Measurements from ENCODE around the gene IDNK.
A peak's percentile ranks its signal among the peaks of the same experiment; 100 is the strongest.

Gene IDNK

GRCh38 chr9:83633676-83634075 lies 10.7 kb downstream of the IDNK start:
- DNase-seq (ENCODE audit: low read depth): no peak

DNA sequence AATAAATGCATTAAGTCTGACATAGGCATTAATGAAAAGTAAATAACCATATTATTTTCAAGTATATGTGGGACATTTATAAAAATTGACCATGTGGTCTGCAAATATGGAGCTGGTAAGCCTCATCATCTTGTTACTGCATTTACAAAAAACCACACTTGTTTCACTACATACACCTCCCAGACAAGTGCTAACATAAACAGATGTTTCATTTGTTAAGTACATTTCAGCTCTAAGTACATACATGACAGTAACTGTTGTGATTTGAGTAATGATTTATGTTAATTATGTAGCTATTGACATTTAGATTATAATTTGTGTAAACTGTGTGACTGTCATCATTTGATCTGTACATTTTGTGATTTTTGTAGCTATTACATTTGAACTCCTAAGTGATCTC lies 13.9 kb downstream of the IDNK start:
- no peak for DNase-seq (ENCODE audit: low read depth)

GRCh38 chr9:83637389-83637788 lies 14.4 kb downstream of the IDNK start:
- DNase-seq (ENCODE audit: low read depth): no peak

DNA sequence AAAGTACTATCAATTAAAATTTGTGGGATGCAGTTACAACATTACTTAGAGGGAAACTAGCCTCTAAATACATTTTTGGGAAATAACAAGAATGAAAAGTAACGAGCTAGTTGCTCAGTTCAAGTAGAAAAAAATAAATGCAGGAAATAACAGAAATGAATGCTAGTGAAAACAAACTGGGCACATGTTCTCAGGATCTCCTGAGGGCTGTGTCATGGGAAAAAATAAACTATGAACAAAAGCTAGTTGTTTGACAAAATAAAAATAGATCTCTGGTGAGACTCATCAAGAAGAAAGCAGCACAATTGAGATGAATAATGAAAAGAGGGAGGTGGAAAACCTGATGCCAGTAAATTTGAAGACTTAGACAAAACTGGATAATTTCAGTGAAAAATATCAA lies 16.3 kb downstream of the IDNK start:
- no peak for DNase-seq (ENCODE audit: low read depth)

DNA sequence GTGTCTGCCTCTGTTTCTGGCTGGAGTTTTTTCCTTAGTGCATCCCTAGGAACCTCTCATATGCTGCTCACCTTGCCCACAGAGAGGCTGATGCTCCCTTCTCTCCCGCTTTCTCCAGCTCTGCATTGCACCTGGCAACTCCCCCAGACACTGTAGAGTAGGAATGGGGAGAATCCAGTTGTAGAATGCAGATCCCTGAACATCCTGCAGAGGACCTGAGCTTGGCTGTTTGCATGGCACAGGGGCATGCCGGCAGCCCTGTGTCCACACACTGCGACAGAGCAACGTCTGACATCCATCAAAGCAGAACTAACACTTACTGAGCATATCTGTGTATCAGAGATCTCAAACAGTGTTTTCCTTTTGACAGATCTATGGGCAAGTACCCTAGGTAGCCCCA lies 19.9 kb downstream of the IDNK start:
- DNase-seq (ENCODE audit: low read depth): no peak

DNA sequence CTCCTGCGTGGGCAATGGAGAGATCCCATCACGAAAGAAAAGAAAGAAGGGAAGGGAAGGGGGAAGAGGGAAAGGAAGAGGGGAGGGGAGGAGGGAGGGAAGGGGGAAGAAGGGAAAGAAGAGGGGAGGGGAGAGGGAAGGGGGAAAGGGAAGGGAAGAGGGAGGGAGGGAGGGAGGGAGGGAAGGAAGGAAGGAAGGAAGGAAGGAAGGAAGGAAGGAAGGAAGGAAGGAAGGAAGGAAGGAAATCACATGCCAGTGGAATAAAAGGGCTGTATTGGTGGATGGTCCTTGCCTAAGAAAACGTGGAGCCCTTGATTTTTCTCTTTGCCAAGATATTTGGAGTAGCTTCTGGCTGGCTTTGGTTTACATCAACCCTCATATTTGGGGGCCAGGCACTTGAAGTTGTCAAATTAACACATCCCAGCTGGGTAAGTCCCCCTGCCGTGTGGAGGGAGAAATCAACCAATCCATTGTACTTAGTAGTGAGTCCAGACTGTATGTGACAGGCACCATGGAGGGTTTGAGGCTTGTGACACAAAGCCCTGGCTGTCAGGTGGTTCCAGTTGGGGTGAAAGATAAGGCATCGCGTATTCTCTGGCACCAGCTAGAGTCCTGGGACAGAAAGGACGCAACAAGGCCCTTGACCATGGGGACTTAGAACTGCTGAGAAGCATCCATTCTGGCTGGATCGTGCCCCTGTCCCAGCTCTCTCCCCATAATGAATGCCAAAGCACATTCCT lies 23.7 kb downstream of the IDNK start:
- no peak for DNase-seq (ENCODE audit: low read depth)

GRCh38 chr9:83649080-83649479 lies 26.1 kb downstream of the IDNK start:
- DNase-seq (ENCODE audit: low read depth): peak; percentile 59

DNA sequence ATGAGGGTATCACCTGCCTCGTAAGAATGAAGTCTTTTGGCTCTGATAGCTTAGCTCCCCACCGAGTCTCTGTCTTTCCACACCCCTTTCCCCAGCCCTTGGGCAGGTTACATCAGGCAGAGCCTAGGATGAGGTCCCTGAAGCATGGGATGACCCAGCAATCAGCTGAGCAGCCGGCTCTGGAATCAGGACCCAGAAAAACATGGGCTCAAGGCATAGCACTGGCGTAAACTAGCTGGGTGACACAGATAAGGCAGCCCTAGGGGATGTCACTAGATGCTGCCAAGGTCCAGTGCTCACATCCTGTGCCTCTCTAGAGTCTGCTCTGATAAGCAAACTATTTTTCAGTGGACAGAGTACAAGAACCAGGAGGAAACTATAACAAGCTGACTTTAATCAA lies 26.6 kb downstream of the IDNK start:
- no peak for DNase-seq (ENCODE audit: low read depth)

DNA sequence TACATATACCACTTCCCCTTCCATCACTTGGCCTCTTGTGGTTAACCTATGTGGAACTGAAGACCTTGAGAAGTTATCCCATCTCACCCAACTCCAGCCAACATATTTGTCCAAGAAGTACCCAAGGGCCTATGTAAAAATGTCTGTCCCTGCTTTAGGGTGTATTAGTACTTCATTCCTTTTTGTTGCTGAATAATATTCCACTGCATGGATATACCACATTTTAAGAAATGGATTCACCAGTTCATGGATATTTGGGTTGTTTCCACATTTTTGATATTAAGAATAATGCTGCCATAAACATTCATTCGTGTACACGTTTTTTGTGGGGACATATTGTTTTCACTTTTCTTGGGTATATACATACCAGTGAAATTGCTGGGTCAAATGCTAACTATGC lies 28.6 kb downstream of the IDNK start:
- DNase-seq (ENCODE audit: low read depth): no peak

DNA sequence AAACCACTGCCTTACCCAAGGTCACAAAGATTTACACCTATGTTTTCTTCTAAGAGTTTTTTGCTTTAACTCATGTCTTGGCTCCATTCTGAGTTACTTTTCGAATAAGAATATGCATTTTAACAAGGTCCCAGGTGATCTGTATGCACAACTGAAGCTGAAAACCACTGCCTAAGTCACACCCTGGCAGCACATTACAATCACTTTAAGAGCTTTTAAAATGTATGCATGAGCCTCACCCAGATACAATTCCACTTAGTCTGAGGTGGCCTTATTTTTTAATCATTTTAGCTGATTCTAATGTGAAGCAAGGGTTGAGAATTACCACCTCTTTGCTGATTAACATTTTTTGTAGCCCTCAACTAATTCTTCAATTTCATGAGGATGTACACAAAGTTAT lies 29.5 kb downstream of the IDNK start:
- no peak for DNase-seq (ENCODE audit: low read depth)

GRCh38 chr9:83655433-83655832 lies 32.5 kb downstream of the IDNK start:
- DNase-seq (ENCODE audit: low read depth): no peak

- DNase-seq (ENCODE audit: low read depth): no peak
Measured at GRCh38 chr9:83656032-83656680, 33.2 kb downstream of the IDNK start.

DNA sequence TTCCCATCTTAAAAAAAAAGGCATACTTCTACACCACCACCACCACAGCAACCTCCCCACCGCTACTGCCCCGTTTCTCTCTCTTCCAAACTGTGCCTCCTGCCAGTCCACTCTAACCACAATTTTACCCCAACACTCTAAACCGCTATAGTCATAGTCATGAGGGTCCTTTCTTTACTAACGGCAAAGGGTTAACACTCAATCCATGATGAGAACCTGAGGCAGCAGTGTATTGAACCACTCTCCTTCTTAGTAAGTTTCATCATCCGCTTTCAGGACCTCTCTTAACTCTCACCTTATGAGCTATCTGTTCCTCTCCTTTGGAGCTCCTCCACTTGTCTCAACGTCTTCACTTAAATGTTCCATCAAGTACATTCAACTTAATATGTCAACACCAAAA lies 34.0 kb downstream of the IDNK start:
- no peak for DNase-seq (ENCODE audit: low read depth)

GRCh38 chr9:83662933-83663332 lies 40.0 kb downstream of the IDNK start:
- DNase-seq (ENCODE audit: low read depth): no peak

DNA sequence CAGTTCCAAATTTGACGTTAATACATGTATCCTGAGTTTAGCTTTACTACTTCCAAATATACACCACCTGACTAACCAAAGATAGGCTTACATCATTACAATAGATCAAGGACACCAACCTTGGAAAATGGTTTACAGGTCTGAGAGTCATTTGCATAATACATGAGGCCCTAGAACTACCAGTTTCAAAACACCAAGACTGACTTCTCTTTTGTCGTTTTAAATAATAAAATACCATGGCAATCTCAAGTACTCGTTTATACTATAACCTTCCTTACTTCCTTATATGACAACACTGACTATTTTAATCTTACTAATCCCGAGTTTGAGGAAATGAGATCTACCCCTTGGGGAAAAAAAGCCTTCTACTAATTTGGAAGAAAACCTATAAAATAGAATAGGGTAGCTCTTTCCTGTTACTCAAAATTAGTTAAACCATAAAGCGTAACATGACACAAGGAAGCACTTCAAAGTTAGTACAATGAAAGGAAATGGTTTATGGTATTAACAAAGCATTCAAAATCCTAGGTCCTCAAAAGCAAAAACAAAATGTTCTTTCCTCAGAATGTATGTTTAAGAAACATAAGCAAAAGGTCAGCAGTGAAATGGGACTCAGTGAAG lies 42.7 kb downstream of the IDNK start:
- DNase-seq (ENCODE audit: low read depth): no peak

GRCh38 chr9:83669067-83669466 lies 46.1 kb downstream of the IDNK start:
- DNase-seq (ENCODE audit: low read depth): no peak

DNA sequence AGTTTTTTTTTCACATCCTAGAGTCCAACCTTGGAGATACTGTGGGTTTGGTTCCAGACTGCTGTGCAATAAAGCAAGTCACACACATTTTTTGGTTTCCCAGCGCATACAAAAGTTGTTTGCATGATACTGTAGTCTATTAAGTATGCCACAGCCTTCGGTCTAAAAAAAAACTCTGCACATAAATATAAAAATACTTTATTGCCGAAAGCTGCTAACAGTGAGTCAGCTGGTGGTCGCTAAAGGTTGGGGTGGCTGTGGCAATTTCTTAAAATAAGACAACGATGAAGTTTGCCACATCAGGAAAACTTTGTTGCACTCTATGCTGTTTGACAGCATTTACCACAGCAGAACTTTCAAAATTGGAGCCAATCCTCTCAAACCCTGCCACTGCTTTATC lies 47.4 kb downstream of the IDNK start:
- no peak for DNase-seq (ENCODE audit: low read depth)

DNA sequence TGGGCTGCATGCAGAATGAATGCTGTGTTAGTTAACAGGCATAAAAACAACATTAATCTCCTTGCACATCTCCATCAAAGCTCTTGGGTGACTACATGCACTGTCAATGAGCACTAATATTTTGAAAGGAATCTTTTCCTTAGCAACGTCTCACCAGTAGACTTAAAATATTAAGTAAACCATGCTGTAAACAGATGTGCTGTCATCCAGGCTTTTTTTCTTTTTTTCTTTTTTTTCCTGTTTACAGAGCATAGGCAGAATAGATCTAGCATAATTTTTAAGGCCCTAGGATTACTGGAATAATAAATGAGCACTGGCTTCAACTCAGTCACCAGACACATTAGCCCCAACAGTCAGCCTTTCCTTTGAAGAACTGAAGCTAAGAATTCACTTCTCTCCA lies 48.5 kb downstream of the IDNK start:
- no peak for DNase-seq (ENCODE audit: low read depth)

DNA sequence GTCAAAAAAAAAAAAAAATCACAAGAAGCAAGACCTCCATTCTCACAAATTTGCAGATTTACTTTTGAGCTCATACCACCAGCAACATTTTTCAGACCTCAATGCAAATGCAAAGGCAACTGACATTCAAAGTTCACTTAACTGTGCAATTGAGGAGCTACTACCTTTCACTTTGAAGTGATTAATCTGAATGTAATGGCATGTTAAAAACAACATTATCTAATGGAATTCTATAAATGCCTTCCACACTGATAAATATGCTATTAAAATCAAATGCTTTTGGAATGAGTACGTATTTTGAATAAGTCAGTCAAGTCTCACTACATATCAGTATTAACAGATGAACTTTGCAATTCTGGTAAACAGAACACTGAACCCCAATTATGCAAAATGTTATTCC lies 52.5 kb downstream of the IDNK start:
- no peak for DNase-seq (ENCODE audit: low read depth)

- DNase-seq (ENCODE audit: low read depth): no peak
Measured at GRCh38 chr9:83677596-83677995, 54.7 kb downstream of the IDNK start.

GRCh38 chr9:83680233-83680632 lies 57.3 kb downstream of the IDNK start:
- DNase-seq (ENCODE audit: low read depth): no peak

DNA sequence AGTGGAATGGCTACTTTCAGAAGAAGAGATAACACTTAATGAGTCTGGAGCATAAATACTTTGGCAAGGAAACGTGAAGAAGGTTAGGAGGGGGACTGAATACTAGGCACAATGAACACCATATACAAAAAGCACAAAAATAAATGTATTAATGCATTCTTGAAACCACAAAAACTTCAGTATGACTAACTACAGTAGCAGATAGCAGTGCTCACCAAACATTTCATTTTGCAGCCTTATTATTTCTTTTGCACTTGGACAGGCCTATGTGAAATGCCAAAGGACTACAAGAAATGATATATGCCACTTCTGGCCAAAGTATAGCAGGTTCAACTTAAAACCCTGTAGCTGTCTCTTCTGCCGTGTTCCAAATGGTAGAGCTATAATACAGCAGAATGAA lies 58.5 kb downstream of the IDNK start:
- DNase-seq (ENCODE audit: low read depth): no peak

- DNase-seq (ENCODE audit: low read depth): no peak
Measured at GRCh38 chr9:83688921-83689320, 66.0 kb downstream of the IDNK start.

DNA sequence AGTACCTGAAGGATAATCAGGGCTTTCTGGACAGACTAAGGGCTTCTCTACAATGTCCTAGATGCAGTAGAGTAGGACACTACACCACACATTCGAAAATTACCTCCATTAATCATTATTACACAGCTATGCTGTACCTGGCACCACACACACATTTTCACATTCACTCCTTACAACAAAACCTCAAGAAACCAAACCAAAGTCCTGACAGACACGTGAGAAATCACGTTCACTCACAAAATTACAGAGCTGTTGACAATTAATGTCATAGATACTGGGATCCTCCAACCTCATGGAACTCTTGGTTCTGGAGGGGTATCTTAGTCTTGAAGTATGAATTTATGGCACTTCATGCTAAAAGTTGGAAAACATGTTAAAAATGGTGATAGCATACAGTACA lies 68.5 kb downstream of the IDNK start:
- DNase-seq (ENCODE audit: low read depth): no peak

All from activated T-helper 9 cell treated with anti-CD3 and anti-CD28 coated beads, Interleukin-2, amount 50 U/mL, for 16 hours (primary cell).